ENCODE measurements around the gene SGCD.

DNA sequence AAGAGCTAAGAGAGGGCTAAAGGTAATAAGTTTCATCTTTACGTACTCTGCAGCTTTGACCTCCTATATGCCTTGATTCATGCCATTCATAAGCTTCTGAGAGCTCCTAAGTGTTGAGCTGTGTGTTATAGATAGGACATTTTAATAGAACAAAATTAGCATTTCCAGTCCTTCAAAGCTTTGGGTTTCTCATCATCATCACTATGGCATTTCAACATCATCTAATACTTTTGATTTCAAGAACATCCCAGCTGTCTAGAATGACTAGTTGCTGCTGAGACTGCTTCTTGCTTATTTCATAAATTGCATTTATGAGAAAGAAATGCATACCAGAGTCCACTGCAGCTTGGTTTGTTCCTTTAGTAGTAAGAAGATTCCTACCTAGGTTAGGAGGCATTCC lies 201.7 kb downstream of the SGCD start:
- TF ChIP-seq FOXM1 (IDR thresholded peaks at IDR 0.05; ENCODE audit: borderline replicate concordance): no peak
- TF ChIP-seq FOXK2 (IDR thresholded peaks at IDR 0.05): no peak
- TF ChIP-seq NFRKB (IDR thresholded peaks at IDR 0.05): no peak
- TF ChIP-seq BHLHE40 (IDR thresholded peaks at IDR 0.05; ENCODE audit: borderline replicate concordance): no peak
- TF ChIP-seq FOXA1 (IDR thresholded peaks at IDR 0.05): no peak
- TF ChIP-seq TARDBP (IDR thresholded peaks at IDR 0.05): no peak
- no peak for TF ChIP-seq SP1 (IDR thresholded peaks at IDR 0.05)
- TF ChIP-seq SUZ12 (IDR thresholded peaks at IDR 0.05): no peak

Measured in HEK293T (cell line).